OCI-LY7 (cell line): ENCODE measurements around the gene SUPT3H. TPM values are rescaled to one million over a fixed set of nuclear protein-coding genes. Genes with fewer than 3 reads are reported as not detected.

Experiments
- BruUV-seq: library from RNA; stranded (reverse); fragments of 400-500 nt; replicated peaks from 2 replicates; lab custom pipeline; 2021; lab: Mats Ljungman, UMichigan
- CTCF ChIA-PET: fragments of 300-600 bp; sonication (Branson Sonifier 250); formaldehyde crosslinking; loops from one replicate; lab custom pipeline; 2022; ENCODE audit warnings: antibody characterized with exemption; ENCODE audit not compliant: unreplicated experiment; lab: Charles Lee
- POLR2A ChIA-PET: fragments of 300-600 bp; sonication (Branson Sonifier 250); formaldehyde crosslinking; loops from one replicate; lab custom pipeline; 2022; ENCODE audit warnings: antibody characterized with exemption; lab: Charles Lee
- DNase-seq: peaks from one replicate; pipeline ENCODE4 v3.0.0-alpha.2; 2015; ENCODE audit warnings: low spot score
- H2AFZ ChIP-seq: fragments of 200-600 bp; sonication (generic), shearing (Covaris generic); 2 replicates; pipeline ENCODE4 v1.6.1; 2014; ENCODE audit warnings: mild to moderate bottlenecking, antibody characterized with exemption, low read length, moderate library complexity
- H3K27ac ChIP-seq: fragments of 200-600 bp; sonication (generic); 2 replicates; pipeline ENCODE4 v1.5.1; 2014; ENCODE audit warnings: mixed run types, low read depth, mild to moderate bottlenecking, moderate library complexity, low read length, inconsistent platforms; ENCODE audit not compliant: poor library complexity, severe bottlenecking
- H3K36me3 ChIP-seq: fragments of 200-600 bp; sonication (generic); 2 replicates; pipeline ENCODE4 v1.6.1; 2014; ENCODE audit warnings: mild to moderate bottlenecking, antibody characterized with exemption, low read length, moderate library complexity, mixed read lengths; ENCODE audit not compliant: insufficient read depth
- H3K4me1 ChIP-seq: fragments of 200-600 bp; sonication (generic); 2 replicates; pipeline ENCODE4 v1.5.1; 2014; ENCODE audit warnings: mild to moderate bottlenecking, low read length; ENCODE audit not compliant: insufficient read depth, poor library complexity, severe bottlenecking
- H3K4me2 ChIP-seq: fragments of 200-600 bp; sonication (generic); 2 replicates; pipeline ENCODE4 v1.6.1; 2014; ENCODE audit warnings: mild to moderate bottlenecking, low read length
- H3K4me3 ChIP-seq: fragments of 200-600 bp; sonication (generic); 2 replicates; pipeline ENCODE4 v1.5.1; 2014; ENCODE audit warnings: mild to moderate bottlenecking, low read depth, low read length; ENCODE audit not compliant: poor library complexity, severe bottlenecking
- H3K79me2 ChIP-seq: fragments of 200-600 bp; sonication (generic); 2 replicates; pipeline ENCODE4 v1.6.1; 2016; ENCODE audit warnings: low read depth, mild to moderate bottlenecking, low read length, moderate library complexity, mixed read lengths; ENCODE audit not compliant: insufficient read depth
- H3K9me2 ChIP-seq: fragments of 200-600 bp; sonication (generic); 2 replicates; pipeline ENCODE4 v1.6.1; 2016; ENCODE audit warnings: mild to moderate bottlenecking, low read length, mixed read lengths; ENCODE audit not compliant: insufficient read depth
- H3K9me3 ChIP-seq: fragments of 200-600 bp; sonication (generic); 2 replicates; pipeline ENCODE4 v1.6.1; 2014; ENCODE audit warnings: mild to moderate bottlenecking, mixed run types, low read length, mixed read lengths
- H4K20me1 ChIP-seq: fragments of 200-600 bp; sonication (generic); 2 replicates; pipeline ENCODE4 v1.6.1; 2014; ENCODE audit warnings: mild to moderate bottlenecking, antibody characterized with exemption, low read length, moderate library complexity, mixed read lengths; ENCODE audit not compliant: insufficient read depth
- EZH2phosphoT487 ChIP-seq: fragments of 200-600 bp; sonication (generic); IDR thresholded peaks from 2 replicates; pipeline ENCODE4 v1.6.1; 2018; ENCODE audit warnings: low read depth, borderline replicate concordance, mild to moderate bottlenecking, mixed run types, antibody characterized with exemption, low read length, moderate library complexity, mixed read lengths
- intact Hi-C: fragments of 100-400 bp; cut with micrococcal nuclease; formaldehyde crosslinking; loops from one replicate; pipeline ENCODE4 v1.10.0; 2022; ENCODE audit not compliant: unreplicated experiment
- total RNA-seq, 2 experiments: library from RNA; depleted of rRNA in 1 of 2; stranded (reverse); fragments of >200 nt in 1 of 2; shearing (Covaris generic) in 1 of 2; gene quantifications; 2 replicates each; pipeline ENCODE4 v1.2.3, GENCODE V29; 2014 to 2022
- TF ChIP-seq, protein P1 (sequence below): fragments of 200-600 bp; sonication (generic); conservative IDR thresholded peaks from 2 replicates; pipeline ENCODE4 v1.5.1; 2014; ENCODE audit warnings: mild to moderate bottlenecking, antibody characterized with exemption, low read length, moderate library complexity, mixed read lengths

The SUPT3H gene
- total RNA-seq, 2 experiments from 2014 or later = 1.1 to 7.1 TPM

DNA sequence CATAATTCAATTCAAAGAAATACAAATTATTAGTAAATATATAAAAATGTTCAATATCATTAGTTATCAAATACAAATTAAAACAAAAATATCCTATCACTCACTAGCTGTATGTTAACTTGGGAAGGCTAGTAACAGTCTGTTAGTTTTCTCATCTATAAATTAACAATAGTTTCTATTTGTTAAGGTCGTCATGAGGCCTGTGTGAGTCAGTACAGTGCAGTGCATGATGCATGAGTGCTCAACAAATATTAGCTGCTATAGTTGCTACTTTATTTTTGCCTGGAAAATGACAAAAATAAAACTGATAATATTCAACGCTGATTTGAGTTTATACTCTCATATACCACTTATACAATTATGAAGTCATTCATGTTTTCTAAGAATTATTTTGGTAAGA, 451.2 kb downstream of the SUPT3H start:
- Histone ChIP-seq H3K27ac (no peak overlapping the region), H3K36me3 (no peaks in the 10 kb centered on the region), H3K4me3 (no peak overlapping the region), H3K9me2 (no peaks in the 10 kb centered on the region), H3K79me2 (no peaks in the 10 kb centered on the region), H3K9me3 (no peaks in the 10 kb centered on the region), H4K20me1 (no peaks in the 10 kb centered on the region), H2AFZ (no peak overlapping the region), H3K4me2 (no peak overlapping the region), H3K4me1 (no peaks in the 10 kb centered on the region)
- DNase-seq = no peak
- CTCF ChIA-PET = no interaction called here
- no TSS peak for BruUV-seq
- intact Hi-C loops = no loop called here
- TF ChIP-seq, protein P1, sequence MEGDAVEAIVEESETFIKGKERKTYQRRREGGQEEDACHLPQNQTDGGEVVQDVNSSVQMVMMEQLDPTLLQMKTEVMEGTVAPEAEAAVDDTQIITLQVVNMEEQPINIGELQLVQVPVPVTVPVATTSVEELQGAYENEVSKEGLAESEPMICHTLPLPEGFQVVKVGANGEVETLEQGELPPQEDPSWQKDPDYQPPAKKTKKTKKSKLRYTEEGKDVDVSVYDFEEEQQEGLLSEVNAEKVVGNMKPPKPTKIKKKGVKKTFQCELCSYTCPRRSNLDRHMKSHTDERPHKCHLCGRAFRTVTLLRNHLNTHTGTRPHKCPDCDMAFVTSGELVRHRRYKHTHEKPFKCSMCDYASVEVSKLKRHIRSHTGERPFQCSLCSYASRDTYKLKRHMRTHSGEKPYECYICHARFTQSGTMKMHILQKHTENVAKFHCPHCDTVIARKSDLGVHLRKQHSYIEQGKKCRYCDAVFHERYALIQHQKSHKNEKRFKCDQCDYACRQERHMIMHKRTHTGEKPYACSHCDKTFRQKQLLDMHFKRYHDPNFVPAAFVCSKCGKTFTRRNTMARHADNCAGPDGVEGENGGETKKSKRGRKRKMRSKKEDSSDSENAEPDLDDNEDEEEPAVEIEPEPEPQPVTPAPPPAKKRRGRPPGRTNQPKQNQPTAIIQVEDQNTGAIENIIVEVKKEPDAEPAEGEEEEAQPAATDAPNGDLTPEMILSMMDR = no peak
- POLR2A ChIA-PET = interaction anchor here (0.5 to 0.6 kb wide), 2 partner anchors 282 to 542 kb away, joined by 3 read pairs; no protein-coding TSS in a partner anchor

DNA sequence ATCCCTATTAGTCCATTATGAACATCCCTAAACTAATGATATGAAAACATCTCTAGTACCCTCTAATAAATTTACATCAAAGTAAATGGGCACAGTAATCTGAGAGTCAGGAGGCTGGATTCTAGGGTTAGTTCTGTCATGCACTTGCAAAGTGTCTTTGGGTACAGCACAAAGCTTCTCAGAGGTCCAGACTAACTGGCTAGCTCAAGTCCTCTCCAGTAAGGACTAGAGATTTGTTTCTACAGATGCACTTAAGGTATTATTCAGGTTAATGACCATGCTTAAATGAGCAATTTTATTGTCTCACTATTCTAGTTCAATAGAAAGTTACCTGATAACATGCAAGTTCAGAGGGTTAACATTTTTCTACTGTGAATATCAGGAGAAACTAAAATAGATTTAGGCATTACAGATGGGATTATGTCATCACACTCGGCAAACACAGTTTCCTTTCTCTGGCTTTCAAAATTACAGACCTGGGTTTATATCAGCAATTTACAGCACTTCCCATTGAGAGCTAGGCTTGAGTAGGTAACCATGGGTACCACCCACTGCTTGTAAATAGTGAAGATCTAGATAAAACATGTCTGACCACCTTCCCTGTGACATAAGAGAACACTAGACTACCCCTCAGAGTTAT, 452.5 kb downstream of the SUPT3H start:
- ChIA-PET POLR2A (interaction anchor here (0.7 kb wide), 1 partner anchor 558 kb away, joined by 3 read pairs; no protein-coding TSS in a partner anchor), CTCF (no interaction called here)
- BruUV-seq = no TSS peak
- Histone ChIP-seq H3K36me3 (no peaks in the 10 kb centered on the region), H2AFZ (no peak overlapping the region), H4K20me1 (no peaks in the 10 kb centered on the region), H3K4me3 (no peak overlapping the region), H3K79me2 (no peaks in the 10 kb centered on the region), H3K9me3 (no peaks in the 10 kb centered on the region), H3K9me2 (no peaks in the 10 kb centered on the region), H3K4me1 (no peaks in the 10 kb centered on the region), H3K27ac (no peak overlapping the region), H3K4me2 (no peak overlapping the region)
- no peak for DNase-seq
- intact Hi-C loops = no loop called here
- TF ChIP-seq, protein P1 = no peak
- TF ChIP-seq EZH2phosphoT487 = no peak

DNA sequence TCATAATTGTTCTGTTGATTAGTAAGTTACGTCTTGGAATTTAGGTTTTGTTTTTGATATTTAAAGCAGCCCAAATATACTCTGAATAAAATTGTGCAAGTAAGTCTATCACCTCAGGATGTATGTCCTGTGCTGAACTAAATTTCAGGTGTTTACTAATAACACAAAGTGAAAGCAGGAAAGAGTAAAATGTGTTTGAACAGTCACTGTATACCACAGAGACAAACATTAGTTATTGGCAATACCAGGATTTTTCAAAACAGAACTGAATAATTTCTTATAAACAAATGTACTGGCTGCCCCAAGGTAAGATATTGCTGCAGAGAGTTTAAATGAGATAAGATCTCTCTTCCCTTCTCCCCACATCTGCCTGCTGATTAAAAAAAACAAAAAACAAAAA, 454.3 kb downstream of the SUPT3H start:
- H3K9me3 ChIP-seq = no peaks in the 10 kb centered on the region
- H3K4me2 ChIP-seq = no peak overlapping the region
- no TSS peak for BruUV-seq
- H4K20me1 ChIP-seq = no peaks in the 10 kb centered on the region
- no peaks in the 10 kb centered on the region for H3K79me2 ChIP-seq
- no peak overlapping the region for H3K27ac ChIP-seq
- no peaks in the 10 kb centered on the region for H3K36me3 ChIP-seq
- TF ChIP-seq EZH2phosphoT487 = no peak
- TF ChIP-seq, protein P1 = no peak
- H3K4me1 ChIP-seq = no peaks in the 10 kb centered on the region
- ChIA-PET CTCF (no interaction called here), POLR2A (no interaction called here)
- intact Hi-C loops = no loop called here
- no peak for DNase-seq
- H3K9me2 ChIP-seq = no peaks in the 10 kb centered on the region
- H3K4me3 ChIP-seq = no peak overlapping the region
- H2AFZ ChIP-seq = no peak overlapping the region
